ENCODE data around the gene POU2F1.

- TF ChIP-seq JUN (IDR thresholded peaks at IDR 0.05; ENCODE audit: borderline replicate concordance, insufficient read depth, insufficient read length, low read depth) (no peak), CTCF (IDR thresholded peaks at IDR 0.05; ENCODE audit: extremely low read depth in 1 of 2, insufficient read depth in 1 of 2, low read depth in 1 of 2, low read length in 2 of 2) (no peak), FOS (IDR thresholded peaks at IDR 0.05; ENCODE audit: borderline replicate concordance, insufficient read depth, low read length) (no peak), POLR2A (IDR thresholded peaks at IDR 0.05; ENCODE audit: low read depth, low read length) (no peak), EZH2 (IDR thresholded peaks at IDR 0.05; ENCODE audit: borderline replicate concordance, low read depth, low read length, severe bottlenecking) (no peak), MYC (IDR thresholded peaks at IDR 0.05; ENCODE audit: low read depth, low read length) (no peak), GATA2 (IDR thresholded peaks at IDR 0.05; ENCODE audit: insufficient read depth, insufficient read length, low read depth, low read length) (no peak)
Measured at GRCh38 chr1:167173516-167174184, 47.0 kb upstream of the POU2F1 start.
